Brain microvascular endothelial cell (primary cell): ENCODE results near the gene METTL27.
"Not testable (repeated sequence)": the region's sequence is repeated elsewhere in the genome, so short reads cannot be mapped to it uniquely, and the experiment has no call there.

Source experiments
- DNase-seq: peaks from one replicate; pipeline ENCODE4 v3.0.0-alpha.2; 2020
- H3K27ac ChIP-seq: fragments of 250-450 bp; sonication (Bioruptor Pico); 2 replicates; pipeline ENCODE4 v1.5.1; 2020; ENCODE audit warnings: mild to moderate bottlenecking, moderate library complexity
- H3K27me3 ChIP-seq: fragments of 250-450 bp; sonication (Bioruptor Pico); replicated peaks from 2 replicates; pipeline ENCODE4 v1.5.1; 2020; ENCODE audit warnings: mild to moderate bottlenecking
- H3K36me3 ChIP-seq: fragments of 250-450 bp; sonication (Bioruptor Pico); replicated peaks from 2 replicates; pipeline ENCODE4 v1.5.1; 2020; ENCODE audit warnings: mild to moderate bottlenecking
- H3K4me3 ChIP-seq: 2 replicates; pipeline ENCODE4 v1.5.1; 2011; ENCODE audit warnings: low read depth, mild to moderate bottlenecking, control low read depth, low read length, moderate library complexity
- in situ Hi-C: cut with HindIII; loops from 2 replicates; pipeline ENCODE4 v1.10.0; 2017; ENCODE audit warnings: low sequenced_read_pairs, low pct_ligation_motif_present
- TF ChIP-seq, protein P1 (sequence below): IDR thresholded peaks from 2 replicates; pipeline ENCODE4 v1.5.1; 2011; ENCODE audit warnings: low read depth, mild to moderate bottlenecking, moderate library complexity, low read length, control low read depth, inconsistent platforms; ENCODE audit errors: missing control alignments

METTL27 gene

DNA sequence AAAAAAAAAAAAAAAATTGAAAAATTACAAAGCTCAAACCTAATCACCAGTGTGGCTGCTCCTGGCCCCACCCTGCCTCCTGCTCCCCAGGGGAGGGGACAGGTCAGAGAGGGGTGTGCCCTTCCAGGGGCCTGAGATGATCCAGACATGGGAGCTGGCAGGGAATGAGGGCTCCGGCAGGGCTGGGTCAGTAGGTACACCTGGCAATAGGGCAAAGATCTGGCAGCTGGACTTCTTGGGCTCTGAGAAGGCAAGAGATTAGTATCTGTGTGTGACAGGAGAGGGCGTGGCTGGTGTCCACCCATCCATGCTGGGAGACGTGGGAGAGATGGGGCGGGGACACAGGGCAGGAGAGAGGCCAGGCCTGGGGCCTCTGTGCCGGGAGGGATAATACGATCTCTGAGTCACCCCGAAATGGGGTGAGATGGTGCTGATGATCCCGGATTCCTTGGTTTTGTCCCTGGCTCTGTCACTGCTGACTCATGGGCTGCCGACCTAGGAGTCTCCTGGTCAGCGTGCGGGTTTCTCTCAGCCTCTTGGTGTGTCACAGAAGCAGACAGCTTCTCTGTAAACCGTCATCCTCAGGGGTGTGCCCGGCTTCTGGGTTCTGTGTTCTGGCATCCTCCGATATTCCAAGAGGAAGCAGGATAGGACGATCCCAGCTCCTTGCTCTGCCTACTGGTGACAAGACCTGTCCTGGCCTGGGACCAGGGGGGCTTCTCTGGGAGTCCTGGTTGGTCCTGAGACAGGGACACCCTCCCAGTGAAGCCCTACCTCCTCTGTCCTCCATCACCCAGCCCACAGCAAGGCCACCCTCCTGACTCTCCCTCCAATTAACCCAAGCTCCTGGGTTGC, 19.8 kb downstream of the METTL27 start:
- TF ChIP-seq, protein P1, sequence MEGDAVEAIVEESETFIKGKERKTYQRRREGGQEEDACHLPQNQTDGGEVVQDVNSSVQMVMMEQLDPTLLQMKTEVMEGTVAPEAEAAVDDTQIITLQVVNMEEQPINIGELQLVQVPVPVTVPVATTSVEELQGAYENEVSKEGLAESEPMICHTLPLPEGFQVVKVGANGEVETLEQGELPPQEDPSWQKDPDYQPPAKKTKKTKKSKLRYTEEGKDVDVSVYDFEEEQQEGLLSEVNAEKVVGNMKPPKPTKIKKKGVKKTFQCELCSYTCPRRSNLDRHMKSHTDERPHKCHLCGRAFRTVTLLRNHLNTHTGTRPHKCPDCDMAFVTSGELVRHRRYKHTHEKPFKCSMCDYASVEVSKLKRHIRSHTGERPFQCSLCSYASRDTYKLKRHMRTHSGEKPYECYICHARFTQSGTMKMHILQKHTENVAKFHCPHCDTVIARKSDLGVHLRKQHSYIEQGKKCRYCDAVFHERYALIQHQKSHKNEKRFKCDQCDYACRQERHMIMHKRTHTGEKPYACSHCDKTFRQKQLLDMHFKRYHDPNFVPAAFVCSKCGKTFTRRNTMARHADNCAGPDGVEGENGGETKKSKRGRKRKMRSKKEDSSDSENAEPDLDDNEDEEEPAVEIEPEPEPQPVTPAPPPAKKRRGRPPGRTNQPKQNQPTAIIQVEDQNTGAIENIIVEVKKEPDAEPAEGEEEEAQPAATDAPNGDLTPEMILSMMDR = no peak
- peak overlapping the region; percentile 31 for H3K27ac ChIP-seq
- H3K36me3 ChIP-seq = no peaks in the 10 kb centered on the region
- in situ Hi-C loops = no loop called here
- H3K27me3 ChIP-seq = no peaks in the 10 kb centered on the region
- H3K4me3 ChIP-seq = no peak overlapping the region
- DNase-seq = peak; percentile 92

DNA sequence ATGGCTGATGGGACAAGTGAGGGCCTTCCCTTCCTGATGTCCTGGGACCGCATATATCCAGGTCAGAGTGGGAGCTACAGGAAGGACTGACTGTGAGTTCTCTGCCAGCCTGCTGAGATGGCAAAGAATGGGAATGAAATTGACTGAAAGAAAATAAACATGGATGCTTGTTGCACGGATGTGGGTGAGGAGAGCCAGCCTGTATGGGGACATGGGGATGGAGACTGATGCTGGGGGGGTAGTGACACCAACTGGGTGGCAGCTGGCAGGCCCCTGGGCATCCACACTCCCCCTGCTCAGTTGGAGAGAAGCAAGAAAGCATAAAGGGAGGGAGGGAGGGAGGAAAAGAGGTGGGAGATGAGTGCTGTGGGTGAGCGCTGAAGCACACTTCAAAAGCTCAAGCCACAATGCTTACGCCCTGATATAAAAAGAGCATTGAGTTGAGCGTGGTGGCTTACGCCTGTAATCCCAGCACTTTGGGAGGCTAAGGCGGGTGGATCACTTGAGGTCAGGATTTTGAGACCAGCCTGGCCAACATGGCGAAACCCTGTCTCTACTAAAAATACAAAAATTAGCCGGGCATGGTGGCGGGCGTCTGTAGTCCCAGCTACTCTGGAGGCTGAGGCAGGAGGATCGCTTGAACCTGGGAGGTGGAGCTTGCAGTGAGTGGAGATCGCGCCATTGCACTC, 20.6 kb downstream of the METTL27 start:
- DNase-seq, H3K27ac ChIP-seq, in situ Hi-C loops, H3K4me3 ChIP-seq, H3K27me3 ChIP-seq, H3K36me3 ChIP-seq: not testable (repeated sequence)

DNA sequence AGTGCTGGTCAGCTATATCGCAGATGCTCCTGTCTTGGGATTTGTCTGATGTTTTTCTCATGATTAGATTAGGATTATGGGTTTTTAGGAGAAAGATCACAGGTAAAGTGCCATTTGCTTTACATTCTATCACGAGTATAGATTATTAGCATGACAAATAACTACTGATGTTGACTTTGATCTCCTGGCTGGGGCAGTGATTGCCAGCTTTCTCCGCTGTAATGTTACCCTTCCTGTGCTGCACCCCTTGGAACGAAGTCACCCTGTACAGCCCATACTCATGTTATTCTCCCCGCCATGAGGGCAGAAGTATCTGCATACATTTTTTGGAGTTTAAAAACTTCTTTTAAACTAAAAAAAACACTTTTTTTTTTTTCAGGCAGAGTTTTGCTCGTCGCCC, 22.3 kb downstream of the METTL27 start:
- no peaks in the 10 kb centered on the region for H3K27me3 ChIP-seq
- no peak overlapping the region for H3K4me3 ChIP-seq
- in situ Hi-C loops = no loop called here
- TF ChIP-seq, protein P1 = no peak
- no peak overlapping the region for H3K27ac ChIP-seq
- no peak for DNase-seq
- no peaks in the 10 kb centered on the region for H3K36me3 ChIP-seq

DNA sequence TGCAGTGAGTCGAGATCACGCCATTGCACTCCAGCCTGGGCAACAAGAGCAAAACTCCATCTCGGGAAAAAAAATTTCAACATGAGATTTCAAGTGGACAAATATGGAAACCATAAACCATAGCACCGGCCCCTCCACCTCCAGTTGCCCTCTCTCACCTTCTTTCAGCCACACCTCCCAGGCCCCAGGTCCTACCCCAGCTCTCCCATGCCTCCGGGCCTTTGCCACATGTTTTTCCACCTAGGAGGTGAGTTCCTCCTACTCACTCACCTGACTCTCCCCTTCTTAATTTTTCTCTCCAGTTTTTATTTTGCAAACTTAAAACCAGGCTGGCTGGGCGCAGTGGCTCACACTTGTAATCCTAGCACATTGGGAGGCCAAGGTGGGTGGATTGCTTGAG, 25.2 kb downstream of the METTL27 start:
- in situ Hi-C loops = no loop called here
- H3K36me3 ChIP-seq = no peaks in the 10 kb centered on the region
- no peak overlapping the region for H3K4me3 ChIP-seq
- H3K27me3 ChIP-seq = no peaks in the 10 kb centered on the region
- no peak for DNase-seq
- TF ChIP-seq, protein P1 = no peak
- H3K27ac ChIP-seq = no peak overlapping the region

DNA sequence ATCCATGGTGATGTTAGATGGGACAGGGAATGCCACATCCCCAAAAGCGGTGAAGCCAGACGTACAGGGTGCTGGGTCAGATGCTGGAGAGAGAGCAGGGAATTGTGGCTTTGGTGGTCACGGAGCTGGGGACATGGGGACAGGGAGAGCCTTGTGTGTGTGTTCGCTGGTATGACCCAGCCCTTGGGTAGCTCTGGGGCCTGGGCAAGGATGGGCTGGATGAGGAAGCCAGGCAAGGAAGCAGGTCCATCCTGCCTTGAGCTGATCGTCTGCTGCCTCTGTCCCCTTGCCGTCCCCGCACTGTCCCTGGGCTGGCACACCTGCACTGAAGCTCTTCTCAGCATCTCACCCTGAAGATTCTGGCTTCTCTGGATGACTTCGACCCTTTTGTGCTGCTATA, 26.9 kb downstream of the METTL27 start:
- TF ChIP-seq, protein P1 = no peak
- Histone ChIP-seq H3K27me3 (no peaks in the 10 kb centered on the region), H3K27ac (no peak overlapping the region), H3K4me3 (no peak overlapping the region), H3K36me3 (no peaks in the 10 kb centered on the region)
- no peak for DNase-seq
- in situ Hi-C loops = no loop called here

DNA sequence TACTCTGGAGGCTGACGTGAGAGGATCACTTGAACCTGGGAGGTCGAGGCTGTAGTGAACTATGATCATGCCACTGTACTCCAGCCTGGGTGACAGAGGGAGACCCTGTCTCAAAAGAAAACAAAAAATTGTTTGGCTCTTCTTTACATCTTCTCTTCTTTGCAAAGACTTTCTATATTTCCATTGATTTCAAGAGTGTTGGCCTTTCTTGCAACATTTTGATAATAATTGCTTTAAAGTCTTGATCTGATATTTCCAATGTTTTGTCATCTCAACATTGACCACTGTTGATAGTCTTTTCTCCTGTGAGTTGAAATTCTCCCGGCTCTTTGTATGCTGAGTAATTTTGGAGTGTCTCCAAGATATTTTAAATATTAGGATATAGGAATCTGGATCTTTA, 29.3 kb downstream of the METTL27 start:
- H3K36me3 ChIP-seq = no peaks in the 10 kb centered on the region
- H3K27me3 ChIP-seq = no peaks in the 10 kb centered on the region
- in situ Hi-C loops = no loop called here
- H3K4me3 ChIP-seq = no peak overlapping the region
- H3K27ac ChIP-seq = no peak overlapping the region
- TF ChIP-seq, protein P1 = no peak
- no peak for DNase-seq
